A673 (cell line): ENCODE data around the gene EXD3. TPM values are rescaled to one million over a fixed set of nuclear protein-coding genes. Genes with fewer than 3 reads are reported as not detected.

Experiments
- BruUV-seq: library from RNA; stranded (reverse); fragments of 400-500 nt; replicated peaks from 2 replicates; lab custom pipeline; 2021; lab: Mats Ljungman, UMichigan
- CTCF ChIA-PET: fragments of 300-600 bp; sonication (Branson Sonifier 250); formaldehyde crosslinking; loops from one replicate; lab custom pipeline; 2022; ENCODE audit warnings: antibody characterized with exemption; lab: Charles Lee
- POLR2A ChIA-PET: fragments of 300-600 bp; sonication (Branson Sonifier 250); formaldehyde crosslinking; loops from one replicate; lab custom pipeline; 2022; ENCODE audit warnings: antibody characterized with exemption; ENCODE audit not compliant: low non-redundant PET; lab: Charles Lee
- DNase-seq: peaks from one replicate; pipeline ENCODE4 v3.0.0-alpha.2; 2015; ENCODE audit warnings: low spot score
- H3K27ac ChIP-seq: fragments of 200-600 bp; sonication (generic); 2 replicates; pipeline ENCODE4 v1.5.1; 2016; ENCODE audit warnings: mixed run types, low read depth, mild to moderate bottlenecking, mixed read lengths, antibody characterized with exemption, low read length; ENCODE audit not compliant: poor library complexity, severe bottlenecking
- H3K27me3 ChIP-seq: fragments of 200-600 bp; sonication (generic); replicated peaks from 2 replicates; pipeline ENCODE4 v1.6.1; 2017; ENCODE audit warnings: mixed run types, low read depth, mild to moderate bottlenecking, mixed read lengths, antibody characterized with exemption, low read length; ENCODE audit not compliant: insufficient read depth, poor library complexity
- H3K36me3 ChIP-seq: fragments of 200-600 bp; sonication (generic); 2 replicates; pipeline ENCODE4 v1.6.1; 2016; ENCODE audit warnings: mixed run types, mild to moderate bottlenecking, mixed read lengths, antibody characterized with exemption, low read length; ENCODE audit not compliant: insufficient read depth, poor library complexity, severe bottlenecking
- H3K4me1 ChIP-seq: fragments of 200-600 bp; sonication (generic); 2 replicates; pipeline ENCODE4 v1.6.1; 2017; ENCODE audit warnings: mixed run types, mild to moderate bottlenecking, mixed read lengths, antibody characterized with exemption, low read length; ENCODE audit not compliant: insufficient read depth, poor library complexity, severe bottlenecking
- H3K4me3 ChIP-seq: fragments of 200-600 bp; sonication (generic); 2 replicates; pipeline ENCODE4 v1.5.1; 2016; ENCODE audit warnings: low read depth, mixed run types, mild to moderate bottlenecking, mixed read lengths, low read length; ENCODE audit not compliant: poor library complexity, severe bottlenecking
- H3K9me3 ChIP-seq: fragments of 200-600 bp; sonication (generic); 2 replicates; pipeline ENCODE4 v1.6.1; 2016; ENCODE audit warnings: mixed run types, low read depth, mild to moderate bottlenecking, mixed read lengths, antibody characterized with exemption, low read length; ENCODE audit not compliant: poor library complexity, severe bottlenecking
- EZH2 ChIP-seq: fragments of 200-600 bp; sonication (generic); IDR thresholded peaks from 2 replicates; pipeline ENCODE4 v1.6.1; 2017; ENCODE audit warnings: borderline replicate concordance, low read depth, mild to moderate bottlenecking, mixed read lengths, antibody characterized with exemption, low read length; ENCODE audit not compliant: poor library complexity, severe bottlenecking
- intact Hi-C: fragments of 100-400 bp; cut with micrococcal nuclease; formaldehyde crosslinking; loops from one replicate; pipeline ENCODE4 v1.10.0; 2022; ENCODE audit not compliant: unreplicated experiment
- total RNA-seq: library from RNA; stranded (reverse); gene quantifications from 2 replicates; pipeline ENCODE4 v1.2.3, GENCODE V29; 2021
- TF ChIP-seq, protein P1 (sequence below): fragments of 300-800, 200-600 bp; sonication (generic); conservative IDR thresholded peaks from 2 replicates; pipeline ENCODE4 v1.5.1; 2017; ENCODE audit warnings: low read depth, mild to moderate bottlenecking, antibody characterized with exemption, low read length, moderate library complexity, mixed read lengths

EXD3 gene
- total RNA-seq, 1 experiment from 2014 or later = 6.3 TPM

DNA sequence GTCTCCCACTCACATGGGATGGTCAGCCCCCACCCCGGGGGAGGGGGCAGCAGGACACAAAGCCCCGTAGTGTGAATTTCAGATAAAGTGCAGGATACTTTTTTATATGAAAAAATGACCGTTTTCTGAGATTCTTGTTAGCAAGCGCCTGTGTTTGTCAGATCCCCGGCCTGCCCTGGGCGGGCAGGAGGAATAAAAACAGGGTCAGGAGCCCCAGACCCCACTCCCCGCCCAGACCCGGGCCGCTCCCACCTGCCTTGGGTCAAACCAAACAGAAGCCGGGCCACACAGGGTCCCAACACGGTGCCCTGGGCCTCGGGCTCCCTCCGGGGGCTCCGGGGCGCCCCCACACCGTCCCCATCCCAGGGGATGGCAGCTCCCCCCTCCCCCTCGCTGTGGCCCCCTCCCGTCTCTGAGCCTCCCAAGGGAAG lies 107.4 kb downstream of the EXD3 start:
- no peak overlapping the region for H3K27ac ChIP-seq
- TF ChIP-seq, protein P1, sequence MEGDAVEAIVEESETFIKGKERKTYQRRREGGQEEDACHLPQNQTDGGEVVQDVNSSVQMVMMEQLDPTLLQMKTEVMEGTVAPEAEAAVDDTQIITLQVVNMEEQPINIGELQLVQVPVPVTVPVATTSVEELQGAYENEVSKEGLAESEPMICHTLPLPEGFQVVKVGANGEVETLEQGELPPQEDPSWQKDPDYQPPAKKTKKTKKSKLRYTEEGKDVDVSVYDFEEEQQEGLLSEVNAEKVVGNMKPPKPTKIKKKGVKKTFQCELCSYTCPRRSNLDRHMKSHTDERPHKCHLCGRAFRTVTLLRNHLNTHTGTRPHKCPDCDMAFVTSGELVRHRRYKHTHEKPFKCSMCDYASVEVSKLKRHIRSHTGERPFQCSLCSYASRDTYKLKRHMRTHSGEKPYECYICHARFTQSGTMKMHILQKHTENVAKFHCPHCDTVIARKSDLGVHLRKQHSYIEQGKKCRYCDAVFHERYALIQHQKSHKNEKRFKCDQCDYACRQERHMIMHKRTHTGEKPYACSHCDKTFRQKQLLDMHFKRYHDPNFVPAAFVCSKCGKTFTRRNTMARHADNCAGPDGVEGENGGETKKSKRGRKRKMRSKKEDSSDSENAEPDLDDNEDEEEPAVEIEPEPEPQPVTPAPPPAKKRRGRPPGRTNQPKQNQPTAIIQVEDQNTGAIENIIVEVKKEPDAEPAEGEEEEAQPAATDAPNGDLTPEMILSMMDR = no peak
- TF ChIP-seq EZH2 = no peak
- DNase-seq = no peak
- no peaks in the 10 kb centered on the region for H3K9me3 ChIP-seq
- H3K27me3 ChIP-seq = no peaks in the 10 kb centered on the region
- intact Hi-C loops = no loop called here
- ChIA-PET CTCF (interaction anchor here (0.6 kb wide), 1 partner anchor 107 kb away, joined by 3 read pairs; the partner anchor contains the start of genes EXD3 and NOXA1), POLR2A (no interaction called here)
- H3K4me1 ChIP-seq = peaks cover 18% of the 10 kb centered on the region
- no peaks in the 10 kb centered on the region for H3K36me3 ChIP-seq
- H3K4me3 ChIP-seq = peak overlapping the region; percentile 18
- BruUV-seq = no TSS peak

DNA sequence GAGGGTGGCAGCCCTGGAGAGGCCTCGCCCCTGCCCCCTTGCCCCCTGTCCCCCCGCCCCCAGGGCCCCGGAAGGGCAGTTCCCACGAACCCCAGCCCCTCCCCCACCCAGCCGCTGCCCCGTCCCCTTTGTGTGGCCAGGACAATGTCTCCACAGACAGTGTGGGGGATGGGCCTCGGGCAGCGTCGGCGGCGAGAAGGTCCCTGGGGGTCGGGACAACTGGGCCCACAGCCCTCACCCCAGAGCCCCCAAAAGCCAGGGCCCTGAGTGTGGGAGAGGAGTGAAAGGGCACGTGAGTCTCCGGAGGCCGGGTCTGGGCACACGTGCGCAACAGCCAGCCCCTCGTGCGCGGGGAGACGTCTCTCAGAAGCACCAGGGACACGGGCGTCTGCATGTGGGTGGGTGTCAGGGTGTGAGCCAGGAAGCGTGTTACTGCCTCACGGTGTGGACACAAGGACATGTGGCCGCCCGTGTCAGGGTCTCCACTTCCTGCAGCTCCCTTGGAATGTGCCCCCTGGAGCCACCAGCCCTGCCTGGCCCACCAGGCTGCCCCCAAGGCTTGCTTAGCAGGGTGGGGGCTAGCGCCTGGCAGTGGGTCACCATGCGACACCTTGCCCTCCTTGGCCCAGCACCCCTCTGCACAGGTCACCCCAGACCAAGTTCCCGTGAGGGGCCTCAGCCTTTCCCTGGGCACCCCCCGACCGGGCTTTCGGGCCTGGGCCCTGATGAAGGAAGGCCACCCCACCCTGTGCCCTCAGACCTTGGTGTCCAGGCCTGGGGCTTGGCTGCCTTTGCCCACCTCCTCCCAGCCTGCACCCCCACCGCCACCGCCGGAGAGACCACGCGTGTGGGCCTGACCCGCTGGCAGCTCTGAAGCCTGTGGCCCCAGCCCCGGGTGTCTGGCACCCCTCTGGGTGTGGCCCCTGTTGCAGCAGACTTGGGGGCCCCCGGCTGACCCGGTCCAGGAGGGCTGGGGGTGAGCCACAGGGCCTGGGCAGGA lies 108.1 kb downstream of the EXD3 start:
- Histone ChIP-seq H3K27ac (no peak overlapping the region), H3K4me3 (no peak overlapping the region), H3K4me1 (peaks cover 13% of the 10 kb centered on the region), H3K27me3 (no peaks in the 10 kb centered on the region), H3K9me3 (no peaks in the 10 kb centered on the region), H3K36me3 (no peaks in the 10 kb centered on the region)
- TF ChIP-seq, protein P1 = no peak
- TF ChIP-seq EZH2 = no peak
- intact Hi-C loops = no loop called here
- no TSS peak for BruUV-seq
- DNase-seq = no peak
- POLR2A ChIA-PET = no interaction called here
- CTCF ChIA-PET = no interaction called here

GRCh38 chr9:137313956-137314560 lies 108.9 kb downstream of the EXD3 start:
- DNase-seq = no peak
- Histone ChIP-seq H3K4me3 (no peak overlapping the region), H3K27ac (no peak overlapping the region), H3K9me3 (no peaks in the 10 kb centered on the region), H3K4me1 (peaks cover 13% of the 10 kb centered on the region), H3K36me3 (no peaks in the 10 kb centered on the region), H3K27me3 (no peaks in the 10 kb centered on the region)
- POLR2A ChIA-PET = no interaction called here
- TF ChIP-seq EZH2 = no peak
- TF ChIP-seq, protein P1 = no peak
- CTCF ChIA-PET = no interaction called here
- intact Hi-C loops = no loop called here
- no TSS peak for BruUV-seq
